ENCODE results near the gene TTYH2. TPM values are rescaled to one million over a fixed set of nuclear protein-coding genes. Genes with fewer than 3 reads are reported as not detected.
"Not testable (repeated sequence)": the region's sequence is repeated elsewhere in the genome, so short reads cannot be mapped to it uniquely, and the experiment has no call there.

Gene TTYH2
- total RNA-seq, 1 donor from 2014 or later, result 16.5 TPM

GRCh38 chr17:74268558-74268957 lies 55.2 kb downstream of the TTYH2 start:
- no peak for DNase-seq

GRCh38 chr17:74270333-74270732 lies 57.0 kb downstream of the TTYH2 start:
- DNase-seq, result peak; percentile 49

- no peak for DNase-seq
Measured at GRCh38 chr17:74271281-74271680, 57.9 kb downstream of the TTYH2 start.

- peak; percentile 59 for DNase-seq
Measured at GRCh38 chr17:74271901-74272561, 58.7 kb downstream of the TTYH2 start.

- peak; percentile 84 for DNase-seq
Measured at GRCh38 chr17:74272731-74273201, 59.4 kb downstream of the TTYH2 start.

GRCh38 chr17:74274060-74274708 lies 60.8 kb downstream of the TTYH2 start, which contains the start of gene DNAI2:
Gene DNAI2 (plus strand): TSS chr17:74274234. CDS start chr17:74281818, 7,584 bp downstream.
- no peak for DNase-seq

GRCh38 chr17:74274709-74275340 lies 61.5 kb downstream of the TTYH2 start:
- no peak for DNase-seq

- DNase-seq, result peak; percentile 76
Measured at GRCh38 chr17:74276051-74276476, 62.7 kb downstream of the TTYH2 start.

- peak; percentile 37 for DNase-seq
Measured at GRCh38 chr17:74276541-74277009, 63.2 kb downstream of the TTYH2 start.

- no peak for DNase-seq
Measured at GRCh38 chr17:74277935-74278334, 64.6 kb downstream of the TTYH2 start.

GRCh38 chr17:74279617-74280016 lies 66.2 kb downstream of the TTYH2 start:
- not testable (repeated sequence) for DNase-seq

GRCh38 chr17:74280093-74280513 lies 66.7 kb downstream of the TTYH2 start:
- no peak for DNase-seq

- no peak for DNase-seq
Measured at GRCh38 chr17:74281799-74282198, 68.4 kb downstream of the TTYH2 start.

- not testable (repeated sequence) for DNase-seq
Measured at GRCh38 chr17:74282274-74282586, 68.9 kb downstream of the TTYH2 start.

GRCh38 chr17:74282587-74283370 lies 69.4 kb downstream of the TTYH2 start:
- DNase-seq, result no peak

- no peak for DNase-seq
Measured at GRCh38 chr17:74283371-74283673, 70.0 kb downstream of the TTYH2 start.

- no peak for DNase-seq
Measured at GRCh38 chr17:74287031-74287602, 73.7 kb downstream of the TTYH2 start.

- no peak for DNase-seq
Measured at GRCh38 chr17:74288785-74289184, 75.4 kb downstream of the TTYH2 start.

GRCh38 chr17:74289688-74290087 lies 76.3 kb downstream of the TTYH2 start:
- DNase-seq, result no peak

- DNase-seq, result no peak
Measured at GRCh38 chr17:74290340-74290739, 77.0 kb downstream of the TTYH2 start.

- DNase-seq, result no peak
Measured at GRCh38 chr17:74292495-74292894, 79.1 kb downstream of the TTYH2 start.
